ENCODE data around the gene NRG3. TPM values are rescaled to one million over a fixed set of nuclear protein-coding genes. Genes with fewer than 3 reads are reported as not detected.

NRG3 gene
- total RNA-seq, 2 donors from 2014 or later = not detected

DNA sequence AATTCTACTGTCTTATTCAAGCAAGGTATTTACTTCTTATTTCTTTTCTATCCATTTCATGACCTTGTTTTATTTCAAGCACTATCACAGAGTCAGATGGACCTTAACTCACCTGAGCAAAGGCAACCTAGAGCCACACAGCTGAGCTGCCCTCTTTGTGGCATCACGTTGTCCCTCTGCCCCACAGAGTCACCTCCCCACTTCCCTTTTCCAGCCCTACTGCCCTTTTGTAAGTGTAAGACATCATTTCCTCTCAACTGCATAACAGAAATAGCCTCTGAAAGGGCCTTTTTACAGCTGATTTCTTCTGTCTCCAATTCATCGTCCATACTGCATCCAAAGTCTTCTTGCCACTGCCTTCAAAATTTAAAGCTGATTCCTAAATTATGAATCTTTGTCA, 946.0 kb downstream of the NRG3 start:
- no peak overlapping the region for H3K27ac Mint-ChIP-seq
- no peaks in the 10 kb centered on the region for H3K36me3 Mint-ChIP-seq
- no peak for ATAC-seq
- H3K9me3 Mint-ChIP-seq = peaks cover 12% of the 10 kb centered on the region
- H3K4me3 Mint-ChIP-seq = no peak overlapping the region
- no peaks in the 10 kb centered on the region for H3K4me1 Mint-ChIP-seq (ENCODE audit: low read depth in 2 of 2)
- no peak for DNase-seq (ENCODE audit: low spot score)
- H3K27me3 Mint-ChIP-seq = no peaks in the 10 kb centered on the region

DNA sequence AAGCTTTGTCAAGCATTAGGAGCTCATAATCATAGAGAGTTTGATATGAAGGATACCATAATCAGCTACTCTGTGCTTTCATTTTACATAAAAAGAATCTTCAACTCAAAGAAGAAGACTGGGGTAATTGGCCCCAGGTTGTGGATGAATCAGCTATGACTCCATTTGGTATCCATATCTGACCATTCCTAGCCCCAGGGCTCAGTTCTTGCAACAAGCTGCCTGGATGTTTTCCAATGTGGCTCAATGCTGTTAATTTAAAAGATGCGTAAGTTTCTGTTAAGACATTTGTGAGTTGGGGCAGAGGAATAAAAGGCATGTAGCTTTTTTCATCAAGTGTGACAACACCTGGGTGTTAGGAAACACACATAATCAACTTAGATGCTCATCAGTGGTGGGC, 951.1 kb downstream of the NRG3 start:
- DNase-seq (ENCODE audit: low spot score) (no peak), ATAC-seq (no peak)
- H3K36me3 Mint-ChIP-seq = no peaks in the 10 kb centered on the region
- no peak overlapping the region for H3K27ac Mint-ChIP-seq
- H3K27me3 Mint-ChIP-seq = no peaks in the 10 kb centered on the region
- H3K4me1 Mint-ChIP-seq (ENCODE audit: low read depth in 2 of 2) = no peaks in the 10 kb centered on the region
- H3K4me3 Mint-ChIP-seq = no peak overlapping the region
- H3K9me3 Mint-ChIP-seq = peaks cover 1% of the 10 kb centered on the region

DNA sequence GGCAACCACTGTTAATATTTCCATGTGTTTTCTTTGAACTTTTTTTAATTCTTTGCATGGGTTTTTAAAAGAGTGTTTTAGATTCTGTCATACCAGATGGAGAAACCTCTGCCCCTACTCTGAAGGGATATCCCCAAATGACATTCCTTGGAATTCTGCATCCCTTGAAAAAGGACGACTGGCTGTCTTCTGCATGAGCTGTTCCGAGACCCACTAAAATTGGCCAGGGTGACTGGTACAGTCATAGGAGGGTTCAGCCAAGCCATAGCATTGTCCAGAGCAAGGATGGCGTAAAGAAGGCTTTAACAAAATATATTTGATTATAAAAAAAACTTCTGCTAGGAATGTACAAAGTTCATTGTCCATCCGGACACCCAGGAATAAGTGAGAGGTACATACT, 952.9 kb downstream of the NRG3 start:
- no peaks in the 10 kb centered on the region for H3K9me3 Mint-ChIP-seq
- H3K4me1 Mint-ChIP-seq (ENCODE audit: low read depth in 2 of 2) = no peaks in the 10 kb centered on the region
- ATAC-seq = no peak
- H3K27me3 Mint-ChIP-seq = no peaks in the 10 kb centered on the region
- H3K36me3 Mint-ChIP-seq = no peaks in the 10 kb centered on the region
- H3K27ac Mint-ChIP-seq = no peak overlapping the region
- DNase-seq (ENCODE audit: low spot score) = no peak
- H3K4me3 Mint-ChIP-seq = no peak overlapping the region

DNA sequence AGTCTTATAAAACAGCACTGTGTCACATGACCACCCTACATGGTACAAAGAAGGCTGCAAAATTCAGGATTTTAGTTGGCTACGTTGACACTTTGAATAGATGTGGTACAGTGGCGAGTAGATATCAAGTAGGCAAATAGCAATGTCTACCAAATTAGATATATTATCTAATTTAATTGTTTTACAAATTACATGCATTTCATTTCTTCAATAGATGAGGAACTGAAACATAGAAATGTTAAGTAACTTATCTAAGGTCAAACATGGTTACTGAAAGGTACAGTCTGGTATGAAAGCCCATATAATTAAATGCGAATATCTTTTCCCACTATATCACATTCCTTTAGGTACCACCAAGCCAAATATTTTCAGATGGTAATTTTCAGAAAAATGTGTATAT, 972.2 kb downstream of the NRG3 start:
- H3K27me3 Mint-ChIP-seq = no peaks in the 10 kb centered on the region
- DNase-seq (ENCODE audit: low spot score) (no peak), ATAC-seq (no peak)
- H3K4me3 Mint-ChIP-seq = no peak overlapping the region
- H3K4me1 Mint-ChIP-seq (ENCODE audit: low read depth in 2 of 2) = no peaks in the 10 kb centered on the region
- no peak overlapping the region for H3K27ac Mint-ChIP-seq
- H3K36me3 Mint-ChIP-seq = no peaks in the 10 kb centered on the region
- peaks cover 18% of the 10 kb centered on the region for H3K9me3 Mint-ChIP-seq

DNA sequence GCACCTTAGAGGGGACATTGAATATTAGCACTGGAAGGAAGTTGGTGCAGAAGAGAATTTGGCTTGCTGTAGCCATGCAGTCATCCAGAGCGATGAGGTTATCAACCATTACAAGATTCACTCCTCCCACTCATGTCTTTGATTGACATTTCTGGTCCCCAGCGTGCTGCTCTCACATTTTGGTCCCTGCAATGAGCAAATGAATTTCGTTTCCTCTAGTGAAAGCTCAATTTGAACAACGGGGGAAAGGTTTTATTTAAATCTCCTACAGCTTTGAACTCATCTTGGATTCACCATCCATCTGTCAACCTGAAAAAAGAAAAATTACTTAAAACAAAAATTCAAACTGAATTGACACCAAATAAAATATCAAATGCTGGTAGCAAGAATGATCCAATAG, 975.2 kb downstream of the NRG3 start:
- H3K27ac Mint-ChIP-seq = no peak overlapping the region
- H3K4me1 Mint-ChIP-seq (ENCODE audit: low read depth in 2 of 2) = no peaks in the 10 kb centered on the region
- no peaks in the 10 kb centered on the region for H3K27me3 Mint-ChIP-seq
- DNase-seq (ENCODE audit: low spot score) = no peak
- H3K36me3 Mint-ChIP-seq = no peaks in the 10 kb centered on the region
- no peak for ATAC-seq
- H3K4me3 Mint-ChIP-seq = no peak overlapping the region
- H3K9me3 Mint-ChIP-seq = peaks cover 33% of the 10 kb centered on the region

DNA sequence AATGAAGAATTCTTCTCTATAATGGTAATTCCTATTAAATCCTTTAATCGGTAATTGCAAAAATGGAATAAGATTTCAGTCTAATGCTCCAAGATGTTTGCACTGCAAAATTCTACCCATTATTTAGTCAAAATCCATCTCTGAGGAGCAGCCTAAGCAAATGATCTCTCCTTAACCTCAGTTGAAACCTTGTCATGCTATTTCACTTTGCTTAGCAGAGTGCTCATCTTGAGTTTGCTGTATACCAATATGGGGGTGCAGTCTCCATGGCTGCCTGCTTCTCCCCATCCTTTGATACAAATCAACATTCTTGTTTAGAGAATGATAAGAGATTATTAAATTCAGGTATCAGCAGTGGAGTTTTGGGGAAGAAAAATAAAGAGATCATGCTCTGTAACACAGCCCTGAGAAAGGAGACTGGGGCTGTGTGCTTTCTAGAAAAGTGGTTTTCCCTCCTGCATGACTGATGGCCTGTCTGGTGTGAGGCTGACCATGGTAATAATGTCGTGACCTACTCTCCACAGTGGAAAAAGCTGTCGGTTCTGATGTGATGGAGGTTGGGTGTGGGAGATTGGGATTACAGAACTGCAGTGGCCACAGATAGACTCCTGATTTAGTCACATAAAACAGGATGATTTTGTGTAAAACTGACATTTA, 982.1 kb downstream of the NRG3 start:
- peaks cover 20% of the 10 kb centered on the region for H3K9me3 Mint-ChIP-seq
- H3K27ac Mint-ChIP-seq = no peak overlapping the region
- DNase-seq (ENCODE audit: low spot score) = no peak
- ATAC-seq = no peak
- H3K36me3 Mint-ChIP-seq = no peaks in the 10 kb centered on the region
- H3K27me3 Mint-ChIP-seq = no peaks in the 10 kb centered on the region
- H3K4me3 Mint-ChIP-seq = no peak overlapping the region
- no peaks in the 10 kb centered on the region for H3K4me1 Mint-ChIP-seq (ENCODE audit: low read depth in 2 of 2)

DNA sequence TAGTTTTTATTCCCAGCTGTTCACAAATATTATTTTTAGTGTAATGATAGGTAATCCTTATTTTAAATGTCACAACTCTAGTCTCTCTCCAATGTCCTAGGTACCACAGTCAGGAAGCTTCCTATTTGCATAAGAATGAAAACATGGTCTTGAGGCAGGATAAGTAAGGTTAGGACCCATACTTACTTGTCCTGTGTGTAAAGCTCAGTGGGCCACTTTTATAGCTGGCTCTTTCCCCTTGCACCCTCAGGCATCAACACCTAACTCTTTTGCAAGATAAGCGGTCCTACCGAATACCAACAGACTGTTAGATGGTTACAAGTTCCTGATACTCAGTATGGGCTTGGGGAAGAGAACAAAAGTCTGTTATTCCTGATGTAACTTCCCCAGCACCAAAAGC, 986.9 kb downstream of the NRG3 start:
- Mint-ChIP-seq H3K36me3 (no peaks in the 10 kb centered on the region), H3K27me3 (no peaks in the 10 kb centered on the region), H3K9me3 (peaks cover 12% of the 10 kb centered on the region), H3K4me1 (ENCODE audit: low read depth in 2 of 2) (no peaks in the 10 kb centered on the region), H3K4me3 (no peak overlapping the region), H3K27ac (no peak overlapping the region)
- DNase-seq (ENCODE audit: low spot score) = no peak
- ATAC-seq = no peak

DNA sequence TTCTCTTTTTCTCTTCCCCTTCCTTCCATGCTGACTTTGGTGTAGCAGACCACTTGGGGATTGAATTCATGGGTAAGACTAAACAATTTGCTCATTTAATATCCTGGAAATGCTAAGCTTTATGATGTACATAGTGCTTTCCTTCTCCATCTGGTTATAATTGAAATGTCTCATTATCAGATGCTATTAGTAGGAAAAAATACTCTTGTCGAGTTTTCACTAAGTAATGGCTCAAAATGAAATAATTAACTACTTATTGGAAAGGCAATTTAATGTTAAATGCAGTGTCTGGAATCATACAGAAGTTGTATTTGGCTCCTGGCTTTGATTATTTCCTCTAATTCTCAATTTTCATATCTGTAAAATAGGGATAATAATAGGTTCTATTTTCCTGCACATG, 990.4 kb downstream of the NRG3 start:
- peaks cover 18% of the 10 kb centered on the region for H3K9me3 Mint-ChIP-seq
- ATAC-seq (no peak), DNase-seq (ENCODE audit: low spot score) (no peak)
- no peak overlapping the region for H3K27ac Mint-ChIP-seq
- H3K27me3 Mint-ChIP-seq = no peaks in the 10 kb centered on the region
- no peaks in the 10 kb centered on the region for H3K4me1 Mint-ChIP-seq (ENCODE audit: low read depth in 2 of 2)
- no peaks in the 10 kb centered on the region for H3K36me3 Mint-ChIP-seq
- no peak overlapping the region for H3K4me3 Mint-ChIP-seq

DNA sequence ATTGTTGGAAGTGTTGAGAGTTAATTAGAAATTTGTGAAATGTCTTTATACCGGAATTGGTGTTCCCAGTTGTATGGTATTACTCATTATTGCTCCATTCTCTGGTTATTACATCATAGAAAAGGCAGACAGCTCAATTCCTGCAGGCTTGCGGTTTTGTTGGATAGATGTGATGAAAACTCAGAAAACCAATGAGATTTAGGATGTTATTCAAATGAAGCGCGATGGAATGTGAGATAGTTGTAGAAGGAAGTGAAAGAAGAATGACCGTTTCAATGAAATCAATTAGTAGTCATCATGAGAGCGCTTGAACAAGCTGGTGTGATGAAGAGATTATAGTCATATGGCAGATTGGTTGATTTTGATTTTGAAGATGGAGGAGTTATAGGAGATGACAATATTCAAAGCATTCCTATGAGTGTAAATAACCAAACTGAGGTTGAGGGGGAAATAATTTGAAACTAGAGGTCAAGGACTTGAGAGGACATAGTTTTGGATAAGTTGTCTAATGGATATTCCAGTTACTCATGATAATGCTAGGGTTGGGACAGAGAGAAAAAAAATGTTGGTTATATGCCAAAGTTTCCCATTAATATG, 991.5 kb downstream of the NRG3 start:
- no peaks in the 10 kb centered on the region for H3K27me3 Mint-ChIP-seq
- ATAC-seq (no peak), DNase-seq (ENCODE audit: low spot score) (no peak)
- peaks cover 15% of the 10 kb centered on the region for H3K9me3 Mint-ChIP-seq
- H3K4me1 Mint-ChIP-seq (ENCODE audit: low read depth in 2 of 2) = no peaks in the 10 kb centered on the region
- no peaks in the 10 kb centered on the region for H3K36me3 Mint-ChIP-seq
- H3K27ac Mint-ChIP-seq = no peak overlapping the region
- no peak overlapping the region for H3K4me3 Mint-ChIP-seq

DNA sequence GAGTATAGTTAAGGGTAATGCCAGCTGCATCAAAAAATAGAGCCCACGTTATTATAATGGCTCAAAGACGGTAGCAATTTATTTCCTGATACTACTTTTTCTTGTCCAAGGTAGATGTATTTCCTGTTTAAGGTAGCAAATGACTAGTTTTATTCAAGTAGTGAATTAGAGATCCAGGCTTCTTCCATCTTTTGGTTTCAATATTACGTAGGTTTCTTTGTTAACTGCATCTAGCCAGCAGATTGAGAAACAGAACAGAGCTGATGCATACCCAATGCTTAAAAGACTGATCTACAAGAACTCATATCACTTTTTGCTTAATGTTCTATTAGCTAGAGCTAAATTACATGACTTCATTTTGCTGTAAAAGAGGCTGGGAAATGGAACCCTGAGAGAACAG, 992.1 kb downstream of the NRG3 start:
- no peaks in the 10 kb centered on the region for H3K4me1 Mint-ChIP-seq (ENCODE audit: low read depth in 2 of 2)
- H3K4me3 Mint-ChIP-seq = no peak overlapping the region
- no peaks in the 10 kb centered on the region for H3K27me3 Mint-ChIP-seq
- H3K36me3 Mint-ChIP-seq = no peaks in the 10 kb centered on the region
- DNase-seq (ENCODE audit: low spot score) = no peak
- no peak for ATAC-seq
- peaks cover 15% of the 10 kb centered on the region for H3K9me3 Mint-ChIP-seq
- H3K27ac Mint-ChIP-seq = no peak overlapping the region

DNA sequence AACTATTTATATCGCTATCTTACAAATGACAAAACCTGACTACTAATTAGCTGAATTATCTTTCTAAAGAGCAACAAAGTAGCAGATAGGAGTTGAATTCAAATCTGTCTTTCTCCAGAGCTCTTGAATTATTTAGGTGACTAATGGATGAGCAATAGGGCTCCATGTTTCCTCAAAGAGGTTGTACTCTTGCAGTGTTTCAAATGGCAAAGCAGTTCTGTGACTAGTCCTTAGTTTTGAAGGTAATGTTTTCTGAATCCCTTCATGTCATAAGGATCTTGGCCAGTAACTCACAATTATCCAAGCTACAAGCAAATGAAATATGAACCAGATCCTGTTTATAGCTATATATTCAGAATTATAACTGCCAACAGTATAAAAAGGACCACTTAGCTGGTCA, 999.7 kb downstream of the NRG3 start:
- no peak overlapping the region for H3K4me3 Mint-ChIP-seq
- H3K4me1 Mint-ChIP-seq (ENCODE audit: low read depth in 2 of 2) = no peaks in the 10 kb centered on the region
- no peaks in the 10 kb centered on the region for H3K27me3 Mint-ChIP-seq
- DNase-seq (ENCODE audit: low spot score) (no peak), ATAC-seq (no peak)
- peaks cover 8% of the 10 kb centered on the region for H3K9me3 Mint-ChIP-seq
- H3K36me3 Mint-ChIP-seq = no peaks in the 10 kb centered on the region
- no peak overlapping the region for H3K27ac Mint-ChIP-seq

DNA sequence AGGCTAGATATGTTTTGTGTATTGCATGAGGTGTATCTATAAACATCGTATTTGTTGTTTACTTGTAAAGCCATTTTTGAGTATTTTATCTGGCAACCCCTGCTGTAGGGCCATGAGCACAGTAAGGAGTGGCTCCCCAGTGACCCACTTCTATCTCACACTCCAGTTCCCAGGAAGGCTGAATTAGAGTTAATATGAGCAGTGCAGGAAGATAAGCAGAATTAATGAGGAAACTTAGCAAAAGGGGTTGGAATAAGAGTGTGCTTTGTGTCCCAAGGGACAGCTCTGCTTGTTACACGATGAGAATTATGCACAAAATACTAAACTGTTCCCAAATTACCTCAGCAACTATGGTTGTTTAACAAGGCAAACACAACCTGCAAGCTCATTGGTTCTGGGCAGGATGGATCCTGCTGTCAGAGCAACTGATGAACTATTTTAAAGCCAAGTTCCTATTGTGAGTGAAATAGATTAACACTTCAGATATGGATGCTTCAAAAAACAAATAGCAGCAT, 1005.8 kb downstream of the NRG3 start:
- Mint-ChIP-seq H3K9me3 (peaks cover 14% of the 10 kb centered on the region), H3K4me1 (ENCODE audit: low read depth in 2 of 2) (no peaks in the 10 kb centered on the region), H3K27ac (no peak overlapping the region), H3K4me3 (no peak overlapping the region), H3K27me3 (no peaks in the 10 kb centered on the region), H3K36me3 (no peaks in the 10 kb centered on the region)
- DNase-seq (ENCODE audit: low spot score) (no peak), ATAC-seq (no peak)

DNA sequence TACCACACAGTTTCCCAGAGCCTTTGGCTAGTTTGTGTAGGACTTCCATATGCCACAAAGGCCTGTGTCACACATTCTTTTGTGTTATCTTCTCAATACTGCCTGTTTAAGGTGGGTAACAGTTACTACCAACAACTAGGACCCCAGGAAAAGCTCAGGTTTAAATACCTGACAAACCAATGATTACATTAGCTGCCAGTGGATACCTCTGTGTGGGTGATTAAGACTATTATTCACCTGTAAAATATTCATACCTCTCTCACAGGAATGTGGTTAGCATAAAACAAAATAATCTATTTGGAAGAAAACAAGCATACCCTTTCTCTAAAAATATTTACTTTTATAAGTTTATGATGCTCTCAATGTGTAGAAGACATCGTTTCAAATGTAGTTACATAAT, 1007.7 kb downstream of the NRG3 start:
- DNase-seq (ENCODE audit: low spot score) (no peak), ATAC-seq (no peak)
- peaks cover 13% of the 10 kb centered on the region for H3K9me3 Mint-ChIP-seq
- no peaks in the 10 kb centered on the region for H3K4me1 Mint-ChIP-seq (ENCODE audit: low read depth in 2 of 2)
- no peak overlapping the region for H3K27ac Mint-ChIP-seq
- no peaks in the 10 kb centered on the region for H3K27me3 Mint-ChIP-seq
- no peaks in the 10 kb centered on the region for H3K36me3 Mint-ChIP-seq
- H3K4me3 Mint-ChIP-seq = no peak overlapping the region

DNA sequence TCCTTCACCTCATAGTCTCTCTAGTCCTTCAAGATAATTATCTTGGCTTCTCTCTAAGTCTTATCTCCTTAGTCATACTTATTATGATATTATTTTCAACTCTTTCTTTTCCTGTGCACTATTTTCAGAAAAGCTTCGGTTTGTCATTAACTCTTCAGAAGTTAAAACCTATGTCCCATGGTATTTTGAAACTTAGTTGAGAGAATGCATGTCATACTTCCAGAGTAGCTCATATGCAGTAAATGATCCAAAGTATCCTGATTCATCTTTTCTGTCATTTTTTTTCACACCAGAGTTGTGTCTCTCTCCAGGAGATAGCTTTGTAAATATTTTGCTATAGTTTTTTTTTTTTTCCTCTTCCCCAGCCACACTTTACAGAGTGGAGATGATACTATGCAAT, 1008.6 kb downstream of the NRG3 start:
- DNase-seq (ENCODE audit: low spot score) (no peak), ATAC-seq (no peak)
- H3K27ac Mint-ChIP-seq = no peak overlapping the region
- H3K36me3 Mint-ChIP-seq = peaks cover 3% of the 10 kb centered on the region
- peaks cover 12% of the 10 kb centered on the region for H3K9me3 Mint-ChIP-seq
- H3K4me1 Mint-ChIP-seq (ENCODE audit: low read depth in 2 of 2) = no peaks in the 10 kb centered on the region
- no peak overlapping the region for H3K4me3 Mint-ChIP-seq
- no peaks in the 10 kb centered on the region for H3K27me3 Mint-ChIP-seq

DNA sequence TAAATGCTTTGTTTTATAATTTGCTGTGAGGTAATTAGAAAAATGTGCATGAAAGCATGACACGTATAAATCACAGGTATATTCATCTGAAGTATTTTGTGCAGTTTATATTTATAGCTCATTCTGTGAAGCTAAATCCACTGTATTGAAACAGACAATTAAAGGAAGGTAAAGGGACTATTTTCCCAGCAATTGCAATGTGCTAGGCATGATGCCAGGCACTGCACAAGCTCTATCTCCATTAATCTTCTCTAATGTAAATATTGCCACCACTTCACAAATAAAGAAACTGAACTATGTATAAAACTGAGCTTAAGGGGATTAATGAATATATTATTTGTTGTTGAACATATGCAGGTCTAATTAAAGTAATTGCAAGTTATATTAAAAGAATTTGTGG, 1012.5 kb downstream of the NRG3 start:
- Mint-ChIP-seq H3K27ac (no peak overlapping the region), H3K36me3 (peaks cover 9% of the 10 kb centered on the region), H3K9me3 (peaks cover 9% of the 10 kb centered on the region), H3K27me3 (no peaks in the 10 kb centered on the region), H3K4me1 (ENCODE audit: low read depth in 2 of 2) (no peaks in the 10 kb centered on the region), H3K4me3 (no peak overlapping the region)
- ATAC-seq (no peak), DNase-seq (ENCODE audit: low spot score) (no peak)
